Choroid plexus epithelial cell (primary cell): ENCODE data around the gene HECTD2.
"Not testable (repeated sequence)": the region's sequence is repeated elsewhere in the genome, so short reads cannot be mapped to it uniquely, and the experiment has no call there.

Source experiments
- DNase-seq: peaks from one replicate; pipeline ENCODE4 v3.0.0-alpha.2; 2010; ENCODE audit warnings: low read depth
- H3K4me3 ChIP-seq: 2 replicates; pipeline ENCODE4 v1.5.1; 2011; ENCODE audit warnings: low read depth, mild to moderate bottlenecking, control low read depth, low read length, moderate library complexity
- CTCF ChIP-seq: conservative IDR thresholded peaks from 2 replicates; pipeline ENCODE4 v1.5.1; 2011; ENCODE audit warnings: low read depth, mild to moderate bottlenecking, control low read depth, inconsistent platforms, low read length, moderate library complexity

HECTD2 gene

GRCh38 chr10:91389636-91390512, 20.3 kb upstream of the HECTD2 start:
- peak; percentile 52 for TF ChIP-seq CTCF
- peak; percentile 82 for DNase-seq
- H3K4me3 ChIP-seq = no peak overlapping the region

- not testable (repeated sequence) for DNase-seq, H3K4me3 ChIP-seq
These were observed 19.7 kb upstream of the HECTD2 start for GRCh38 chr10:91390513-91390825.

GRCh38 chr10:91391920-91392319, 18.2 kb upstream of the HECTD2 start:
- DNase-seq = no peak
- no peak overlapping the region for H3K4me3 ChIP-seq
- TF ChIP-seq CTCF = no peak

GRCh38 chr10:91406322-91406721, 3.8 kb upstream of the HECTD2 start:
- no peak for TF ChIP-seq CTCF
- no peak for DNase-seq
- H3K4me3 ChIP-seq = no peak overlapping the region

- TF ChIP-seq CTCF = peak; percentile 4
- DNase-seq = peak; percentile 82
- peak overlapping the region; percentile 93 for H3K4me3 ChIP-seq
These were observed 875 bp upstream of the HECTD2 start for GRCh38 chr10:91409069-91409868.

GRCh38 chr10:91410638-91411371, 661 bp downstream of the HECTD2 start:
- peak overlapping the region; percentile 93 for H3K4me3 ChIP-seq
- TF ChIP-seq CTCF = no peak
- peak; percentile 57 for DNase-seq

GRCh38 chr10:91411621-91412020, 1.5 kb downstream of the HECTD2 start:
- TF ChIP-seq CTCF = no peak
- H3K4me3 ChIP-seq = peak overlapping the region; percentile 14

More at GRCh38 chr10:91411621-91412020, 1.5 kb downstream of the HECTD2 start:
- DNase-seq = no peak
